SK-N-SH (cell line): ENCODE results near the gene RGS14. TPM values are rescaled to one million over a fixed set of nuclear protein-coding genes. Genes with fewer than 3 reads are reported as not detected.

Source experiments
- CTCF ChIA-PET: fragments of 300-600, 350-600 bp; formaldehyde crosslinking; extraction: SDS; loops from one replicate; lab custom pipeline; 2021; lab: Yijun Ruan, JAX
- POLR2A ChIA-PET: fragments of 350-600 bp; sonication (Branson Sonifier 250); formaldehyde crosslinking; extraction: SDS; loops from one replicate; lab custom pipeline; 2020; ENCODE audit warnings: antibody characterized with exemption, inconsistent platforms; lab: Yijun Ruan, JAX
- DNase-seq: peaks from one replicate; pipeline ENCODE4 v3.0.0; 2012
- H2AFZ ChIP-seq: fragments of 200-600 bp; sonication (generic); 2 replicates; pipeline ENCODE4 v1.8.1; 2016; ENCODE audit warnings: antibody characterized with exemption, mild to moderate bottlenecking, low read depth
- H3F3A ChIP-seq: fragments of 200-600 bp; sonication (generic); replicated peaks from 2 replicates; pipeline ENCODE3; 2016; ENCODE audit warnings: antibody characterized with exemption, mild to moderate bottlenecking; ENCODE audit not compliant: insufficient read depth
- H3K27ac ChIP-seq, 2 experiments: fragments of 200-500 bp in 1 of 2; fragments of 200-600 bp in 1 of 2; sonication (Bioruptor generic) in 1 of 2; sonication (generic), shearing (Covaris generic) in 1 of 2; 2 replicates each; pipeline versions ENCODE4 v1.5.1 to v1.6.1; 2014 to 2016; ENCODE audit warnings: low read depth in 2 of 2, inconsistent platforms in 1 of 2, low read length in 1 of 2, mild to moderate bottlenecking in 1 of 2, mixed read lengths in 1 of 2
- H3K27me3 ChIP-seq: fragments of 200-600 bp; sonication (generic), shearing (Covaris generic); 2 replicates; pipeline ENCODE4 v1.6.1; 2016; ENCODE audit warnings: mixed run types; ENCODE audit not compliant: insufficient read depth
- H3K36me3 ChIP-seq, 2 experiments: fragments of 200-500 bp in 1 of 2; fragments of 200-600 bp in 1 of 2; sonication (Bioruptor generic) in 1 of 2; sonication (generic) in 1 of 2; replicated peaks in 1 of 2; 2 replicates each; pipeline versions ENCODE3 to v1.5.1; 2014 to 2016; ENCODE audit warnings: low read length in 1 of 2, mild to moderate bottlenecking in 1 of 2; ENCODE audit not compliant: insufficient read depth in 2 of 2, control insufficient read depth in 1 of 2
- H3K4me1 ChIP-seq, 2 experiments: fragments of 200-500 bp in 1 of 2; fragments of 200-600 bp in 1 of 2; sonication (Bioruptor generic) in 1 of 2; sonication (generic), shearing (Covaris generic) in 1 of 2; 2 replicates each; pipeline versions ENCODE4 v1.5.1 to v1.6.1; 2014 to 2016; ENCODE audit warnings: low read depth in 1 of 2, low read length in 1 of 2, mixed run types in 1 of 2; ENCODE audit not compliant: insufficient read depth in 2 of 2, control insufficient read depth in 1 of 2
- H3K4me2 ChIP-seq: fragments of 200-600 bp; sonication (generic), shearing (Covaris generic); 2 replicates; pipeline ENCODE4 v1.6.1; 2017; ENCODE audit warnings: mixed run types
- H3K4me3 ChIP-seq, 2 experiments: fragments of 200-500 bp in 1 of 2; fragments of 200-600 bp in 1 of 2; sonication (Bioruptor generic) in 1 of 2; sonication (generic), shearing (Covaris generic) in 1 of 2; 2 replicates each; pipeline versions ENCODE4 v1.5.1 to v1.8.1; 2014 to 2016; ENCODE audit warnings: low read depth in 2 of 2, inconsistent platforms in 1 of 2, low read length in 1 of 2, mild to moderate bottlenecking in 1 of 2, mixed read lengths in 1 of 2, moderate library complexity in 1 of 2
- H3K79me2 ChIP-seq: fragments of 200-600 bp; sonication (generic); 2 replicates; pipeline ENCODE4 v1.8.1; 2017; ENCODE audit warnings: mild to moderate bottlenecking; ENCODE audit not compliant: insufficient read depth
- H3K9ac ChIP-seq: fragments of 200-600 bp; sonication (generic); 2 replicates; pipeline ENCODE4 v1.6.1; 2017; ENCODE audit warnings: mixed run types
- H3K9me2 ChIP-seq: fragments of 200-600 bp; sonication (generic); 2 replicates; pipeline ENCODE4 v1.6.1; 2017; ENCODE audit warnings: mixed run types
- H3K9me3 ChIP-seq: fragments of 200-600 bp; sonication (generic); 2 replicates; pipeline ENCODE4 v1.6.1; 2017; ENCODE audit warnings: mixed run types, mild to moderate bottlenecking, moderate library complexity
- H4K20me1 ChIP-seq: fragments of 200-600 bp; sonication (generic); 2 replicates; pipeline ENCODE4 v1.6.1; 2017; ENCODE audit warnings: mild to moderate bottlenecking, mixed run types; ENCODE audit not compliant: insufficient read depth
- ELF1 ChIP-seq: IDR thresholded peaks from 2 replicates; pipeline ENCODE4 v1.4.0; 2012
- FOSL2 ChIP-seq: IDR thresholded peaks from 2 replicates; pipeline ENCODE4 v1.4.0; 2012; ENCODE audit warnings: low read depth, mild to moderate bottlenecking, moderate library complexity, borderline replicate concordance
- FOXJ3 ChIP-seq: sonication (generic); formaldehyde crosslinking; IDR thresholded peaks from 2 replicates; pipeline ENCODE4 v1.5.1; 2020; ENCODE audit warnings: mild to moderate bottlenecking, missing genetic modification reagents
- FOXM1 ChIP-seq: IDR thresholded peaks from 2 replicates; pipeline ENCODE4 v1.4.0; 2012; ENCODE audit warnings: low read depth, mild to moderate bottlenecking
- GABPA ChIP-seq: IDR thresholded peaks from 2 replicates; pipeline ENCODE4 v1.4.0; 2012; ENCODE audit warnings: low read depth, mild to moderate bottlenecking
- MEF2A ChIP-seq: IDR thresholded peaks from 2 replicates; pipeline ENCODE4 v1.4.0; 2012; ENCODE audit warnings: low read depth, borderline replicate concordance
- NFIC ChIP-seq: IDR thresholded peaks from 2 replicates; pipeline ENCODE4 v1.4.0; 2012; ENCODE audit warnings: borderline replicate concordance
- RFX5 ChIP-seq: IDR thresholded peaks from 2 replicates; pipeline ENCODE4 v1.6.1; 2012; ENCODE audit warnings: mild to moderate bottlenecking, improper control_type of control experiment, low read length
- SIN3A ChIP-seq: IDR thresholded peaks from 2 replicates; pipeline ENCODE4 v1.6.1; 2012; ENCODE audit warnings: low read depth, mild to moderate bottlenecking, low read length, moderate library complexity, borderline replicate concordance
- SMC3 ChIP-seq: IDR thresholded peaks from 2 replicates; pipeline ENCODE4 v1.6.1; 2012; ENCODE audit warnings: low read depth, low read length, improper control_type of control experiment
- TCF12 ChIP-seq: IDR thresholded peaks from 2 replicates; pipeline ENCODE4 v1.4.0; 2012
- TEAD4 ChIP-seq: IDR thresholded peaks from 2 replicates; pipeline ENCODE4 v1.4.0; 2012; ENCODE audit warnings: mild to moderate bottlenecking, borderline replicate concordance; ENCODE audit not compliant: insufficient read depth
- YY1 ChIP-seq: IDR thresholded peaks from 2 replicates; pipeline ENCODE4 v1.4.0; 2012; ENCODE audit warnings: low read depth, mild to moderate bottlenecking
- WGBS: methylation state at CpG from one replicate; pipeline ENCODE4 v1.1.6; 2017; ENCODE audit warnings: low lambda C conversion rate; 5-methylcytosine and 5-hydroxymethylcytosine counted together
- polyA plus RNA-seq, 3 experiments: library from polyadenylated mRNA; depleted of rRNA; stranded (reverse); fragments of >200 nt; gene quantifications; 2 replicates each; pipeline ENCODE4 v1.2.3, GENCODE V29; 2012
- TF ChIP-seq, protein P1 (sequence below): fragments of 150-350 bp; IDR thresholded peaks from 2 replicates; pipeline ENCODE4 v1.6.1; 2017; ENCODE audit warnings: antibody characterized with exemption, low read length, low read depth, borderline replicate concordance
- TF ChIP-seq, protein P2 (sequence below): fragments of 200-600 bp; sonication (generic); IDR thresholded peaks from 2 replicates; pipeline ENCODE4 v1.6.1; 2017; ENCODE audit warnings: antibody characterized with exemption, mild to moderate bottlenecking, moderate library complexity

RGS14 gene
- polyA plus RNA-seq, 1 of the 3 experiments (the other 2 are of a cell fraction), result 26.5 TPM

DNA sequence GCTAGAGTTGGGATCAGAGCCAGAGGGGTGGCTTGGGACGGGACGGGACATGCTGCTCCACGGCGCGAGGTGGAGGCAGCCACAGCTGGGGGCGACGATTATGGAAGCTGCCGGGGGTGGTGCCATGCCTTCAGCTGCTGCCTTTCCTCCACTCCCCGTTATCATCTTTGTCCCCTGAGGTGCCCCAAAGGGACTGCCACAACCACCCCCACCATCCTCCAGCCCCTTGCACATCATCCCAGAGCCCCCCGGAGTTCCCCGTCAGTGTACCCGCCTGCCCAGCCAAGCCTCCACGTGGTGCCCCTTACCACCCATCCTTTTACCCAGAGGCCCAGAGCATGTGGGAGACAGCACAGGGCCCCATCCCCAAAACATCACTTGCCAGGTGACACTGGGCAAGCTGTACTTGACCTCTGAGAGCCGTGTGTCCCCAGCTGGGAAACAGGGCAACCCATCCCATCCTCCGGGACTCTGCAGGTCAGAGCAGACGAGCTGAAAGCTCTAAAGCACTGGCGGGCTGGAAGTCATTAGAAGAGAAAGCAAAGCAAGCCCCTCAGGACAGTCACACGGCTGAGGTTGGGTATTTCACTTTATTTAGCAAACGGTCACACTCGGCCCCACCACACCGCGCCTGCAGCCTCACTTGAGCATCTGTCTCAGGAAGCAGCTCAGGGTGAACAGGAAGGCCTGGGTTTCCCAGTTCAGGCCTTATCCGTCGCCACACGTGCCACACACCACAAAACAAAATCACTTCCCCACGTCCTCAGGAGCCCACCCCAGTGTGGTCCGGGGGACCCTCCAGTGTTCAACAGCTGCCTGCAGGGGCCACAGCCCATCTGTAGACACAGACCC is 26.5 kb upstream of the RGS14 start:
- Histone ChIP-seq H3K79me2 (no peaks in the 10 kb centered on the region; the same call in 1 of the 2 replicates), H3K4me1 (0 out of 4 replicates have a peak, but pooled peaks cover 0 to 2% of the 10 kb centered on the region in 2 experiments), H3K9ac (no peak overlapping the region), H3K36me3 (peaks cover 3 to 68% of the 10 kb centered on the region in 2 experiments), H2AFZ (no peak overlapping the region), H4K20me1 (no peaks in the 10 kb centered on the region), H3K9me2 (no peaks in the 10 kb centered on the region), H3K27me3 (no peaks in the 10 kb centered on the region), H3K4me3 (no peak overlapping the region), H3K4me2 (no peak overlapping the region), H3K9me3 (no peaks in the 10 kb centered on the region), H3F3A (no peaks in the 10 kb centered on the region), H3K27ac (no peak overlapping the region)
- ChIA-PET POLR2A (no interaction called here), CTCF (interaction anchor here (5.8 kb wide), 1 partner anchor 13 kb away, joined by 31 read pairs; no protein-coding TSS in a partner anchor)
- DNase-seq, result no peak
- WGBS, result 96% methylated on average over 26 of the region's 27 CpGs
- no peak for TF ChIP-seq TCF12
- no peak for TF ChIP-seq NFIC
- no peak for TF ChIP-seq YY1
- TF ChIP-seq SIN3A, result no peak
- TF ChIP-seq SMC3, result no peak
- TF ChIP-seq, protein P1, sequence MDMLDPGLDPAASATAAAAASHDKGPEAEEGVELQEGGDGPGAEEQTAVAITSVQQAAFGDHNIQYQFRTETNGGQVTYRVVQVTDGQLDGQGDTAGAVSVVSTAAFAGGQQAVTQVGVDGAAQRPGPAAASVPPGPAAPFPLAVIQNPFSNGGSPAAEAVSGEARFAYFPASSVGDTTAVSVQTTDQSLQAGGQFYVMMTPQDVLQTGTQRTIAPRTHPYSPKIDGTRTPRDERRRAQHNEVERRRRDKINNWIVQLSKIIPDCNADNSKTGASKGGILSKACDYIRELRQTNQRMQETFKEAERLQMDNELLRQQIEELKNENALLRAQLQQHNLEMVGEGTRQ, result no peak
- no peak for TF ChIP-seq GABPA
- TF ChIP-seq, protein P2, sequence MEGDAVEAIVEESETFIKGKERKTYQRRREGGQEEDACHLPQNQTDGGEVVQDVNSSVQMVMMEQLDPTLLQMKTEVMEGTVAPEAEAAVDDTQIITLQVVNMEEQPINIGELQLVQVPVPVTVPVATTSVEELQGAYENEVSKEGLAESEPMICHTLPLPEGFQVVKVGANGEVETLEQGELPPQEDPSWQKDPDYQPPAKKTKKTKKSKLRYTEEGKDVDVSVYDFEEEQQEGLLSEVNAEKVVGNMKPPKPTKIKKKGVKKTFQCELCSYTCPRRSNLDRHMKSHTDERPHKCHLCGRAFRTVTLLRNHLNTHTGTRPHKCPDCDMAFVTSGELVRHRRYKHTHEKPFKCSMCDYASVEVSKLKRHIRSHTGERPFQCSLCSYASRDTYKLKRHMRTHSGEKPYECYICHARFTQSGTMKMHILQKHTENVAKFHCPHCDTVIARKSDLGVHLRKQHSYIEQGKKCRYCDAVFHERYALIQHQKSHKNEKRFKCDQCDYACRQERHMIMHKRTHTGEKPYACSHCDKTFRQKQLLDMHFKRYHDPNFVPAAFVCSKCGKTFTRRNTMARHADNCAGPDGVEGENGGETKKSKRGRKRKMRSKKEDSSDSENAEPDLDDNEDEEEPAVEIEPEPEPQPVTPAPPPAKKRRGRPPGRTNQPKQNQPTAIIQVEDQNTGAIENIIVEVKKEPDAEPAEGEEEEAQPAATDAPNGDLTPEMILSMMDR, result no peak

DNA sequence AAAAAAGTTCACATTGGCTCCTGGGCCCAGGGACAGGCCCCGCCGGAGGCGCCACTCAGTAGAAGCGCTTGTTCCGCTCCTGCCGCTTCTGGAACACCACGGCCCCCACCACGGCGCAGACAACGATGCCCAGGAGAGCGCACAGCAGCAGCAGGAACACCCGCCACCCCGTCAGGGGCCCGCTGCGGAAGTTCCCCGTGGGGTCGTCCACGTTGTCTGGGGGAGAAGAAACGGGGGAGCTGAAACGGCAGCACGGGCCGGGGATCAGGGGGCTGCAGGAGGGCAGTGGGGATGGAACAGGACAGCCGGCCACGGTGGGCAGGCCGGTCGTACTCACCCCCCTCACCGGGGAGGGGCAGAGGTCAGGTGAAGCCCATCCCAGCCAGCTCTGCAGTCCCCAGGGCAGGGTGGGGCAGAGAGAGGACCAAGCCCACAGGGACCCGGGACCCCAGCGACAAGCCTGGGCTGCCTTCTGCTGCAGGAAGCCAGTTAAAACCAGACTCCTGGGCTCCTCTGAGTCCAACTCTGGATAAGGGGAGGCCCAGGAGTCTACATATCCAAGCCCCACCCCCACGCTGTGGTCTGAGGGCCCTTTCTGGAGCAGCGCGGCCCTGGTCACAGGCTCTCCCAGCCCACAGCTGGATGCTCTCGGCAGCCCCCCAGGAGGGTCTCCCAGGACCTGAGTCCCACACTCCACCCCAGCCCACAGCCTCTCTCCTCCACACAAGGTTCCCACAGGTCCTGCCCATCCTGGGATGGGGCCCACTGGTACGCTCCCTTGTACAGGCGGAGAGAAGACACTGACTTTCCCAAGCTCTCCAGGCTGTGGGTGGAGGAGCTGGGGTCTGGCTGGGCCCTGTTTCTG is 25.5 kb upstream of the RGS14 start:
- Histone ChIP-seq H3K9me3 (no peaks in the 10 kb centered on the region), H3K4me1 (no peaks in the 10 kb centered on the region), H4K20me1 (no peaks in the 10 kb centered on the region), H3K4me3 (no peak overlapping the region), H3K9me2 (no peaks in the 10 kb centered on the region), H3K36me3 (peaks cover 3 to 79% of the 10 kb centered on the region in 2 experiments), H3F3A (no peaks in the 10 kb centered on the region), H3K27me3 (no peaks in the 10 kb centered on the region), H2AFZ (no peak overlapping the region), H3K4me2 (no peak overlapping the region), H3K27ac (no peak overlapping the region), H3K9ac (no peak overlapping the region), H3K79me2 (no peaks in the 10 kb centered on the region; the same call in none of the 2 replicates)
- CTCF ChIA-PET, result interaction anchor here (1.0 to 5.8 kb wide), 3 partner anchors 11 to 14 kb away, joined by 4 to 31 read pairs (median 23); no protein-coding TSS in a partner anchor
- POLR2A ChIA-PET, result no interaction called here
- TF ChIP-seq RFX5, result no peak
- TF ChIP-seq, protein P1, result no peak
- no peak for TF ChIP-seq MEF2A
- no peak for TF ChIP-seq FOSL2
- no peak for TF ChIP-seq TEAD4
- no peak for TF ChIP-seq ELF1
- TF ChIP-seq FOXJ3 (CRISPR knock-in tag), result no peak
- no peak for TF ChIP-seq NFIC
- no peak for TF ChIP-seq GABPA
- TF ChIP-seq FOXM1, result no peak
- WGBS, result 97% methylated on average over 24 of the region's 35 CpGs
- no peak for DNase-seq
